HG02840 (cell line): Measurements from ENCODE around the gene SORBS1.
"Not testable (repeated sequence)": the region's sequence is repeated elsewhere in the genome, so short reads cannot be mapped to it uniquely, and the experiment has no call there.

Experiments used
- ATAC-seq: cut with Tn5 transposase; IDR thresholded peaks from one replicate; pipeline ENCODE4 v1.9.1; 2021; ENCODE audit warnings: mild to moderate bottlenecking, moderate library complexity, moderate number of reproducible peaks; ENCODE audit not compliant: unreplicated experiment, low FRiP score

The SORBS1 gene

DNA sequence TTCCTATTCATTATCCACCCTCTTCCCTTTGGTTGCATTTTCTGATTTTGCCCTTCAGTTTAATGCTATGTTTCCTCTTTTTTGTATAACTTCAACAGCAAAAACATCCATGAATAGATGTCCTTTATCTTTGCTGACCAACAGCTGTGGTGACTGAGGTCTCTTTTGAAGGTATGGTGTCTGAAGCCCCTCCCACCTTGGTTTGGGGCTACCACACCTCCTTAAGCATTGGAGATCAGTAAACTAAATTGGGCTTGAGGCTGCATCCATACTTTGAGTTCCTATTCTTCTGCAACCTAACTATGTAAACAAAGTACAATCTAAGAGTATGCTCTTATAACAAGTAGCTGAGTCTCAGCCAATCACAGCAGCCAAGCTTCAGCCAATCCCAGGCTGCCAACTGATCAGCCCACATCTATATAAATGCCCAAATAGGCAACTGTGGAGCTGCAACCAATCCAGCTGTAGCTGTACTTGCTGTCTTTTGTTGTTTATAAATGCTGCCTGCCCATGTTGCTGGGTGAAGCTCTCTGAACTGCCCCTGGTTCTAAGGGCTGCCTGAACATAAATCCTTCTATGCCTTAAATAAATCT lies 201.0 kb downstream of the SORBS1 start:
- no peak for ATAC-seq

DNA sequence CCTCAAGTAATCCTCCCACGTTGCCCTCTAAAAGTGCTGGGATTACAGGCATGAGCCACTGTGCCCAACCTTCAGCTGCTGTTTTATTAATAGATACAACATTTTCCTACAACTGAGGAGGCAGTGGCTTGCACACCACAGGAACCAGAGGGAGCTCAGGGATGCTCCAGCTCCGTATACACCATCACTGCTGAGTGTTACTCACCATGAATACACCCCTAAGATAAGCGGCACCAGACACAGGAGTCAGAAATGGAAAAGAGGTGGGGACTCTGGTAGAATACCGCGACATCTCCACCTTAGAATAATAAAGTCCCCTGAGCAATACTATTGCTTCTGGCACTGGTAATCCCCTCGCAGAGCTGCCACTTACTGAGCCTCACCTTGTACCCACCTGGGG lies 201.7 kb downstream of the SORBS1 start:
- ATAC-seq, result no peak

DNA sequence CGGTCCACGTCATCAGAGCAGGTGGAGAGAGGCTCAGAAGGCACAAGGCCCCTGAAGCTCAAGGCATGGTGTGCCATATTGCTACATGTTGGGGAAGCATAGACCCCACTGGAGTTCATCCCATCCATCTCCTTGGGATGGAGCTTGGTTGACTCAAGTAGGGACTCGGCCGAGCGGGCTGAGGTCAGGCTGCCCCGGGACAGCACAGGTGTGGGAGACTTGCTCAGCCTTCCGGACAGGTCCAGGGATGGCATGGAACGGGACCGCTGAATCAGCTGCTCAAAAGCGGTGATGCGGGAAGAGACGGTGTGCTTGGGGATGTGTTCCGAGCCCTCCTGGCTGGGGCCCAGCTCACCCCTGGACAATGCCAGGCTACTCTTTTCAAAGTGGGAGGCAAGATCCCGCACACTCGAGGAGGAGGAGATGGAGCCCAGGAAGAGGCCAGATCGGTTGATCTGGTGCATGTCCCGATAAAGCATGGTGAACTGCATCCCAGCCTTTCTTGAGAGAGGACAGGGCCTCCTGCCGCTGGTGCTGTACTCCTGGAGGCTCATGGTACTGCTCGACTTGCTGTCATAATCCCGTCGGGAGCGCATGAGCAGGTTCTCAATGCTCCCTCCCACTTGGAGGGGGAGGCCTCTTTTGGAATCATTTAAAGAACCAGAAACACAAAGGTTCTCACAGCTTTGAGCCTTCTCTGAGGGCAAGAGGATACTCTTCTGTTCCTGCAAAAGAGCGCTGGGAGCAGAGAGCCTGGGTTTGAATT lies 204.8 kb downstream of the SORBS1 start:
- ATAC-seq, result no peak

GRCh38 chr10:95355301-95355700 lies 205.9 kb downstream of the SORBS1 start:
- ATAC-seq, result no peak

- ATAC-seq, result no peak
Observed at GRCh38 chr10:95354110-95354509, 207.1 kb downstream of the SORBS1 start.

- no peak for ATAC-seq
Observed at GRCh38 chr10:95353123-95353522, 208.0 kb downstream of the SORBS1 start.

- ATAC-seq, result no peak
Observed at GRCh38 chr10:95352684-95353083, 208.5 kb downstream of the SORBS1 start.

- no peak for ATAC-seq
Observed at GRCh38 chr10:95350830-95351228, 210.3 kb downstream of the SORBS1 start.

GRCh38 chr10:95350219-95350829 lies 210.8 kb downstream of the SORBS1 start:
- ATAC-seq, result no peak

- not testable (repeated sequence) for ATAC-seq
Observed at GRCh38 chr10:95347402-95347766, 213.8 kb downstream of the SORBS1 start.

DNA sequence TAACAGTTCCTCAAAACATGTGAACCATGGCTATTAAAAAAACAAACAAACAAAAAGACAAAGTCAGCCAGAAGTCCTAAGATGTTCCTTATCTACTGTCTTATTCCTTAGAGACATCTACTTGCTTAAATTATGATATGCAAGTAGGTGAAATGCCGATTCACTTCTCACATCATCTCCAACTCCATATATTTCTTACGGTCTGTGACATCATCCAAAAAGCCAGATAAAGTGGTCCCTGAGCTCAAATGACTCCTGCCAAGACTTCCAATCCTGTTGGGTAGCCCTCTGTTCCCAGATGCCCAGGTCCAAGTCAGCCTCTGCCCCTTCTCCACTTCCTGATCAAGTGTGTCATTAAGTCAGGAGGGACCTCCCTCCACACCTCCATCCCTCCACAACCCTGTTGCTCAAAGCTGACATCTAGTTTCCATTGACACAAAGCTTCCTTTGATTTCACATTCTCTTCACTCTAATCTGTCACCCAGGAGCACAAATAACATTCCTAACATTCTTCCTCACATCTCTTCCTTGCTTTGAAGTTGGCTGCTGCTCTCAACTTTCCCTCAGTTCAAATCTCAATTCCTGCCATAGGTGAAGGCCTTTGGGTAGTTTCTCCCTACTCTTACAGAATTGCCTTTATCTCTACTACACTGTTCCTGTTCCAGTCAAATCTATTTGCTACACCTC lies 214.3 kb downstream of the SORBS1 start:
- no peak for ATAC-seq

DNA sequence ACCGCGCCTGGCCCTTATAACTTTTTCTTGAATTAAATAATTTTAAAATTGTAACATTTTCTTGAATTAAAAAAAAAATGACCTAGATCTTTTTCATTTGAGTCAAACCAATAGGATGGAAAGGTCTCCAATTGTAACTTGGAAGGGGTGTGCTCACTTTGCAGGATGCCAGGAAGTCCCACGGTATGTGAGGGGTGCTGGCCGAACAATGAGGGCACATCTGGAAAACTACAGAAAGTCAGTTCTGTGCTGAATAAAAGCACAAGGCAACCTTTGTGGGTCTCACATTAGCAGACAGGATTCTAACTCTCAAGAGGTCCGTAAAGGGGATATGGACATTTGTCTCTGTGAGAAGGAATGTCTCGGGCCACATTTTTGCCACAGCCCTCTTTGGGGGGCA lies 217.6 kb downstream of the SORBS1 start:
- no peak for ATAC-seq

GRCh38 chr10:95341716-95342130 lies 219.4 kb downstream of the SORBS1 start:
- no peak for ATAC-seq

GRCh38 chr10:95339863-95340262 lies 221.3 kb downstream of the SORBS1 start:
- no peak for ATAC-seq

- no peak for ATAC-seq
Observed at GRCh38 chr10:95337423-95338160, 223.6 kb downstream of the SORBS1 start.

- ATAC-seq, result no peak
Observed at GRCh38 chr10:95336702-95337101, 224.5 kb downstream of the SORBS1 start.

DNA sequence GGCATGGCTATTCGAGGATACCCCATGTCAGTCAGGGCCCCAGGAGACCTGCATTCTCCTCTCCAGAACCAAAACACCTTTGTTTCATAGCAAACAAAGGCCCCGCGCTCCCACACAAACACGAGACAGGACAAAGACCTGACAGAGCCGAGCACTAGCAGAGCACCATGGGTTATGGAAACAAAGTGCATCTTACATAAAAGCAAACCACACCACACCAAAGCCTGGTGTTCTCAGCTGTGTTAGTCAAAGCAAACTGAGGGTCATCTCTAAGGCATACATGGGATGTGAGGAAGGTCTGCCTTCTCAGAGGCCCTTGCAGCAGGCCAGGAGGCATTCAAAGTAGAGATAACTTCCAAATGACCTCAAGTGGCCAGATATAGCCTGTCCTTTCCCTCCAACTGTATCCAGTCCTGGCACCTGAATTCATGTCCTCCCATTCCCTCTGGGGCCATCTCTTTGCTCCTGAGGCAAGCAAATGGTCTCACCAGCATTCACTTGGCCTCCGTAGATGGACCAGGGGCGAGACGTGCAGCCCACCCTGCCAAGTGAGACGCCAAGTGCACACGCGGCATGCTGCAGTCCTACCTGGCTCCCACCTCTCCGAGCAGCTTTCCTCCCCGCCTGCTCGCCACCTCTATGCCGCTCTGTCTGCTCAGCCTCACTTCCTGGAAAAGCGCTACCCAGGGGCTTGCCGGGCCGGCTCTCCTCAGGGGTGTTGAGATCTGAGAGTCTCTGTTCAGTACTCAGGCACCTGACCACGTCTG lies 225.1 kb downstream of the SORBS1 start:
- no peak for ATAC-seq

GRCh38 chr10:95334805-95335144 lies 226.4 kb downstream of the SORBS1 start:
- no peak for ATAC-seq

- no peak for ATAC-seq
Observed at GRCh38 chr10:95333997-95334804, 227.0 kb downstream of the SORBS1 start.
